Erythroblast (primary cell): ENCODE data around the gene PDE5A.

ENCODE experiments used
- GATA1 ChIP-seq: IDR thresholded peaks from 2 replicates; pipeline ENCODE4 v1.6.1; 2011; ENCODE audit warnings: low read depth, mild to moderate bottlenecking, control low read depth, low read length, moderate library complexity
- POLR2A ChIP-seq: IDR thresholded peaks from 2 replicates; pipeline ENCODE4 v1.6.1; 2011; ENCODE audit warnings: mild to moderate bottlenecking, low read length

- TF ChIP-seq POLR2A (no peak), GATA1 (no peak)
These were observed 42.6 kb upstream of the PDE5A start for GRCh38 chr4:119671205-119671604.
